HUES64 (cell line): ENCODE results near the gene RALGAPA2.

ENCODE experiments used
- H3K27ac ChIP-seq: 2 replicates; pipeline ENCODE4 v1.7.0; 2013; ENCODE audit warnings: low read depth, low read length, inconsistent platforms
- H3K27me3 ChIP-seq: 2 replicates; pipeline ENCODE4 v1.6.1; 2013; ENCODE audit warnings: mild to moderate bottlenecking, low read length; ENCODE audit not compliant: insufficient read depth
- H3K36me3 ChIP-seq: 2 replicates; pipeline ENCODE4 v1.6.1; 2013; ENCODE audit warnings: mild to moderate bottlenecking, low read length; ENCODE audit not compliant: insufficient read depth
- H3K4me1 ChIP-seq: 2 replicates; pipeline ENCODE4 v1.6.1; 2013; ENCODE audit warnings: mild to moderate bottlenecking, low read length, moderate library complexity; ENCODE audit not compliant: insufficient read depth
- H3K4me3 ChIP-seq: 2 replicates; pipeline ENCODE4 v1.5.1; 2013; ENCODE audit warnings: mild to moderate bottlenecking, low read length, moderate library complexity
- H3K9ac ChIP-seq: 2 replicates; pipeline ENCODE4 v1.6.1; 2013; ENCODE audit warnings: mild to moderate bottlenecking, low read depth, low read length
- H3K9me3 ChIP-seq: 2 replicates; pipeline ENCODE4 v1.6.1; 2013; ENCODE audit warnings: low read depth, low read length; ENCODE audit not compliant: insufficient read depth
- WGBS: fragments of 150-250, 120-280 bp; methylation state at CpG from one replicate; pipeline ENCODE4 v1.1.7; 2013; ENCODE audit warnings: missing lambda C conversion rate; 5-methylcytosine and 5-hydroxymethylcytosine counted together

RALGAPA2 gene

GRCh38 chr20:20741087-20742045 is 28.9 kb upstream of the RALGAPA2 start:
- Histone ChIP-seq H3K9ac (no peak overlapping the region), H3K4me3 (no peak overlapping the region), H3K9me3 (no peaks in the 10 kb centered on the region), H3K27ac (no peak overlapping the region), H3K4me1 (peaks cover 18% of the 10 kb centered on the region), H3K27me3 (no peaks in the 10 kb centered on the region), H3K36me3 (no peaks in the 10 kb centered on the region)
- WGBS, result 87% methylated on average over 10 of the region's 10 CpGs

DNA sequence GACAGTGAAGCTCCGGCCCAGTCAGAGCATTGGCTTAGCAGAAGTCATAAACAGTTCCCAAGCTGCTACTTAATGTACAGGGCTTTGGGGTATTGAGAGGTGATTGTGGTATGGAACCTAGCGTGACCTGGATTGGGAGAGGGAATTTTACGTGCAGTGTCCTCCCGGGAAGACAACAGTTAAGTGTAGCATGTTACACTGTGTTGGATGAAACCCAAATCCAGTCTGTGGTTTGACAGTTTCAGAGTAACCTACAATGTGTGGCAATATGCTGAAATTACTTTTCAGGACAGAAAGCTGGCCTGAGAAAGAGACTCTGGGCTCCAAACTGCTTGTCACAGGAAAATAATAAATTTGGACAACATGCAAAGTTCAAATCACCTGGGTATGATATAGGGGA is 28.1 kb upstream of the RALGAPA2 start:
- H3K9me3 ChIP-seq, result no peaks in the 10 kb centered on the region
- no peaks in the 10 kb centered on the region for H3K27me3 ChIP-seq
- H3K9ac ChIP-seq, result no peak overlapping the region
- H3K4me1 ChIP-seq, result peaks cover 18% of the 10 kb centered on the region
- no peak overlapping the region for H3K27ac ChIP-seq
- H3K4me3 ChIP-seq, result no peak overlapping the region
- no peaks in the 10 kb centered on the region for H3K36me3 ChIP-seq
- 95% methylated on average over 4 of the region's 4 CpGs for WGBS

DNA sequence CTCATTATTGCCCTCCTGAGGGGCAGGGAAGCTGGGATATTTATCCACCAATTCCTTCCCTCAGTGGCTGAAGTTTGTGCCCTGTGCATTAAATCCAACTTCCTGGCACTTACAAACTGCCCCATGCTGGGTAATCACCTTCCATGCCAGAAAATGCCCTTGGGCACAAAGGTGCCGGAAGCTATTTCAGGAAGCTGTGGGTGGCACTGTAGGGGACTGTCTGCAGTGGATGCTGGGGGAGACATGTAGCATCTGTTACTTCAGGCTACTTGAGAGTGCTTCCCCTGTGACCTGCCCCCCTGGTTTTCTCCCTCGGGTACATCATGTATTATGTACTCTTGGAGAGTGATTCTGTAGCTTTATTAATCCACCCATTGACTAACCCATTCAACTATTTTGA is 24.7 kb upstream of the RALGAPA2 start:
- Histone ChIP-seq H3K36me3 (no peaks in the 10 kb centered on the region), H3K4me3 (no peak overlapping the region), H3K4me1 (peaks cover 11% of the 10 kb centered on the region), H3K27me3 (no peaks in the 10 kb centered on the region), H3K9ac (no peak overlapping the region), H3K27ac (no peak overlapping the region), H3K9me3 (no peaks in the 10 kb centered on the region)
- 96% methylated on average over 1 of the region's 2 CpGs for WGBS

DNA sequence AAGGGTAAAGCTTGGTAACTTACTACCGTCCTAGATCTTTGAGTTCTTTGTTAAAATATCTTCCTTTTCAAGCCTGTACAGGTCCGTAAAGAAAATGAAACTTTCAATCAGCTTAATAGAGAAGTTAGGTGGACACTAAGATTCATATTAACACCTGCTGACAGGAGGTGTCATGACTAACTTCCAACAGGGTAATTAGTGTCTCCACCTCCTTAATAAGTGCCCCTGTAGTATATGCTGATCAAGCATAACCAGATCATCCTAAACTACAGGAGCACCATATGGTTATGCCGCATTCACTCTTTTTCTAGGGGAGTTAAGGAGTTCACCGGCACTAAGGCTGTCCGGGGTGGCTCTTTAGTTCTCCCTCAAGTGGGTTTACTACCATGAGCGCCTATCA is 23.9 kb upstream of the RALGAPA2 start:
- whole genome bisulfite sequencing, result 95% methylated on average over 5 of the region's 6 CpGs
- Histone ChIP-seq H3K27me3 (no peaks in the 10 kb centered on the region), H3K4me3 (no peak overlapping the region), H3K9me3 (no peaks in the 10 kb centered on the region), H3K4me1 (peaks cover 11% of the 10 kb centered on the region), H3K36me3 (no peaks in the 10 kb centered on the region), H3K9ac (no peak overlapping the region), H3K27ac (no peak overlapping the region)

GRCh38 chr20:20734475-20734948 is 22.1 kb upstream of the RALGAPA2 start:
- H3K9me3 ChIP-seq, result no peaks in the 10 kb centered on the region
- WGBS, result 81% methylated on average over 3 of the region's 3 CpGs
- no peak overlapping the region; the same call in 1 of the 2 replicates for H3K9ac ChIP-seq
- peak overlapping the region; percentile 28; the same call in 1 of the 2 replicates for H3K27ac ChIP-seq
- H3K36me3 ChIP-seq, result no peaks in the 10 kb centered on the region
- no peak overlapping the region for H3K4me3 ChIP-seq
- peaks cover 11% of the 10 kb centered on the region for H3K4me1 ChIP-seq
- no peaks in the 10 kb centered on the region for H3K27me3 ChIP-seq

- 95% methylated on average over 1 of the region's 1 CpG for WGBS
These were observed 21.5 kb upstream of the RALGAPA2 start for GRCh38 chr20:20733943-20734342.

DNA sequence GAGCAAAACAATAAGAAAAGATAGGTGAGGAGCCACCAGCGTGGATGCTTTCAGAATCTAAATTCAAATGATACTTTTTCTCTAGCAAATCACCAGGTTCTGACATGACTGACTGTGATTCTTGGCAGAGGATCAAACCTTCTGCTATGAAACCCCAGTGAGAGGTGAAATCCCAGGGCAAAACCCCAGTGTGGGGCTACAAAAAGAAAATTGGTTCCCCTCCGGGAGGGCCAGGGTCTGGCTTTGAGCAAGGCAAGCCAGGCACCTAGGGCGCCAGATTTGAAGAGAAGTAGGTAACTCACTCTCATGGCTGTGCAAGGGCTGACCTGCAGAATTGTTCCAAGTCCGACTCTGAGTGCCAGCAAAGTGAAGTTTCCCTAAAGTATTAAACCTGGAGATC is 20.2 kb upstream of the RALGAPA2 start:
- no peaks in the 10 kb centered on the region for H3K9me3 ChIP-seq
- H3K27me3 ChIP-seq, result no peaks in the 10 kb centered on the region
- H3K9ac ChIP-seq, result no peak overlapping the region
- WGBS, result 85% methylated on average over 4 of the region's 4 CpGs
- peaks cover 11% of the 10 kb centered on the region for H3K4me1 ChIP-seq
- no peaks in the 10 kb centered on the region for H3K36me3 ChIP-seq
- H3K27ac ChIP-seq, result no peak overlapping the region
- H3K4me3 ChIP-seq, result no peak overlapping the region

More at GRCh38 chr20:20733943-20734342, 21.5 kb upstream of the RALGAPA2 start:
- Histone ChIP-seq H3K4me3 (no peak overlapping the region), H3K4me1 (peaks cover 11% of the 10 kb centered on the region), H3K9me3 (no peaks in the 10 kb centered on the region), H3K9ac (no peak overlapping the region), H3K27ac (no peak overlapping the region), H3K27me3 (no peaks in the 10 kb centered on the region), H3K36me3 (no peaks in the 10 kb centered on the region)

GRCh38 chr20:20731945-20732296 is 19.5 kb upstream of the RALGAPA2 start:
- Histone ChIP-seq H3K4me3 (no peak overlapping the region), H3K9ac (no peak overlapping the region), H3K27me3 (no peaks in the 10 kb centered on the region), H3K4me1 (peaks cover 11% of the 10 kb centered on the region), H3K9me3 (no peaks in the 10 kb centered on the region), H3K36me3 (no peaks in the 10 kb centered on the region), H3K27ac (no peak overlapping the region)
- 79% methylated on average over 2 of the region's 2 CpGs for WGBS

DNA sequence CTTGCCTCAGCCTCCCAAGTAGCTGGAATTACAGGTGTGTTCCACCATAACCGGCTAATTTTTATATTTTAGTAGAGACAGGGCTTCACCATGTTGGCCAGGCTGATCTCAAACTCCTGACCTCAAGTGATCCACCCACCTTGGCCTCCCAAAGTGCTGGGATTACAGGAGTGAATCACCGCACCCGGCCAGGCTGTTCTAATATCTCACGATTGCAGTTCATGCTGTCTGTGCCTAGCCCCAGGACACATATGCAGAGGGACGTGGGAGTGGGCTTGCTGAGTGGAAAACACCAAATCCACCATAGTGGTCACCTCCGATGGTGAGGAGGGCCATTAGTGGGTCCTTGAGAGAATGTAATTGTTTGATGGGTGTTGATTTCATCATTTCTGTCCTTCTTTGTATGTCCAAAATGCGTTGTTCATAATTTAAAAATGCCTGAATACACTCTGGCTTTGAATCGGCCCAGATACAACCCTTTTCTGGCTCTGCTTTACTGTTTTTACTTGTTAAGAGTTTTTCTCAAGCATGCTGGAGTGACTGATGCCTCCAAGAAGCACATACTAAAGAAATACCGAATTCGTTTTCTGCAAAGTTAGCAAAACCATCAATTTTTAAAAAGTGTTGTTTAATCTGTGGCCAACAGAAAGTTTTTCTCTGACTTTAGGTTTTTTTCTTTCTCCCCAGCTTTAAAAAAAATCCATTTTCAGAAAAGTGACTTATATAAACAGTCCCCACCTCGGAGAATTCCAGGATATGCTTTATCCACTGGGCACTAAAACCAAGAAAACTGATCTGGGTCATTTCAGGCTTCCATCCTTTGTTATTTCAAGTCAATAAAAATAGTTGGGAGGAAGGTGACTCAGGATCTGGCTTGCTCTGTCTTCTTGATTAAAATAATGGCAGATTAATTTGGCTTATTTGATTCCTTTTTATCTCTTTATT is 18.8 kb upstream of the RALGAPA2 start:
- no peaks in the 10 kb centered on the region for H3K9me3 ChIP-seq
- H3K4me3 ChIP-seq, result no peak overlapping the region
- peaks cover 11% of the 10 kb centered on the region for H3K4me1 ChIP-seq
- no peaks in the 10 kb centered on the region for H3K27me3 ChIP-seq
- no peak overlapping the region for H3K27ac ChIP-seq
- H3K9ac ChIP-seq, result no peak overlapping the region
- WGBS, result 94% methylated on average over 9 of the region's 11 CpGs
- H3K36me3 ChIP-seq, result no peaks in the 10 kb centered on the region

DNA sequence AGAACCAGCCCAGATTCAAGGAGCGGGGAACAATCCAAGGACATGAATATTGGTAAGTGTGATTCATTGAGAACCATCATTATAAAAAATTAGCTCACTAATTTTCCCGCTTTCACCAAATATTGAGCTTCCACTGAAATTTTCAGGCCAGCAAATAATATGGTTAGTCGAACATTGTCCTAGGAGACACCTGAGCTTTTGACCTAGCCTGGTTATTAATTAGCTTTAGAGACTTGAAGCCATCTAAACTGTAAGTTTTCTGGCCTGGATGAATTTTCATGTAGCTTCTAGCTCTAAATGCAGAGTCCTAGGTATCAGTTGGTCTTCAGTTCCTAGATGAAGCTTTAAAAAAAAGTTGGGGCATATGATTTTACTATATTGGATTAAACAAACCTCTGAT is 17.1 kb upstream of the RALGAPA2 start:
- 86% methylated on average over 3 of the region's 3 CpGs for WGBS
- no peaks in the 10 kb centered on the region for H3K36me3 ChIP-seq

DNA sequence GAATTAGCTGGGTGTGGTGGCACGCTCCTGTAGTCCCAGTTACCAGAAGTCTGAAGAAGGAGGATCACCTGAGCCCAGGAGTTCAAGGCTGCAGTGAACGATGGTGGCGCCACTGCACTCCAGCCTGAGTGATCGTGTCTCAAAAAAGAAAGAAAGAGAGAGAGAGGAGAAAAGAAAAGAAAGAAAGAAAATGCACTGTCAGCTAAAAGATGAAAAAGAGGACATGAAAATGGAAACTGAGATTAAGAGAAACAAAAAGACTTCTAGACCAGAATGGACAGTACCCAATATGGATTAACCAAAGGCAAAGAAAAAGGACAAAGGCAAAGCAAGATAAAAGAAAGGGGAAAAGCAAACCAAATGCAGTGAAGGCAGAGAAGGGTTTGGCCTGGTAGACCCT is 9.0 kb upstream of the RALGAPA2 start:
- WGBS, result 82% methylated on average over 4 of the region's 4 CpGs
- H3K27ac ChIP-seq, result no peak overlapping the region
- no peaks in the 10 kb centered on the region for H3K27me3 ChIP-seq
- no peak overlapping the region for H3K4me3 ChIP-seq
- H3K36me3 ChIP-seq, result no peaks in the 10 kb centered on the region
- no peaks in the 10 kb centered on the region for H3K4me1 ChIP-seq
- H3K9ac ChIP-seq, result no peak overlapping the region
- no peaks in the 10 kb centered on the region for H3K9me3 ChIP-seq

More for the DNA sequence above, 17.1 kb upstream of the RALGAPA2 start:
- Histone ChIP-seq H3K9me3 (no peaks in the 10 kb centered on the region), H3K27me3 (no peaks in the 10 kb centered on the region), H3K4me3 (no peak overlapping the region), H3K4me1 (peaks cover 8% of the 10 kb centered on the region), H3K9ac (no peak overlapping the region), H3K27ac (no peak overlapping the region)
